ENCODE measurements around the gene ITGA7.

GRCh38 chr12:55657212-55657611, 50.5 kb downstream of the ITGA7 start:
- TF ChIP-seq TSHZ2 (CRISPR knock-in tag; IDR thresholded peaks at IDR 0.05) = no peak
- no peak for TF ChIP-seq ZNF565 (CRISPR knock-in tag; conservative IDR thresholded peaks at IDR 0.05; ENCODE audit: low read depth)
- no peak for TF ChIP-seq CREB5 (CRISPR knock-in tag; IDR thresholded peaks at IDR 0.05; ENCODE audit: low read depth)
- no peak for TF ChIP-seq PATZ1 (CRISPR knock-in tag; IDR thresholded peaks at IDR 0.05; ENCODE audit: borderline replicate concordance)
- no peak for TF ChIP-seq TCF4 (CRISPR knock-in tag; IDR thresholded peaks at IDR 0.05; ENCODE audit: borderline replicate concordance)
- no peak for TF ChIP-seq RARB (CRISPR knock-in tag; IDR thresholded peaks at IDR 0.05)
- no peak for TF ChIP-seq POU6F1 (CRISPR knock-in tag; IDR thresholded peaks at IDR 0.05; ENCODE audit: borderline replicate concordance, low read depth)

Measured in SK-N-SH treated with all-trans-retinoic acid at 6 μM for 48 hours (cell line).